Colonic mucosa (tissue), 4 donors: ENCODE results near the gene FCHO2. TPM values are rescaled to one million over a fixed set of nuclear protein-coding genes. Genes with fewer than 3 reads are reported as not detected.

Experiments
- DNase-seq: peaks from one replicate; pipeline ENCODE4 v3.0.0-alpha.2; 2020
- H3K27ac ChIP-seq: fragments of 200-600 bp; one replicate; pipeline ENCODE4 v1.8.0; 2021
- H3K27me3 ChIP-seq: fragments of 200-600 bp; one replicate; pipeline ENCODE4 v1.8.0; 2021
- H3K36me3 ChIP-seq: fragments of 200-600 bp; one replicate; pipeline ENCODE4 v1.8.0; 2021
- H3K4me1 ChIP-seq: fragments of 200-600 bp; one replicate; pipeline ENCODE4 v1.8.0; 2021; ENCODE audit warnings: mild to moderate bottlenecking
- H3K4me3 ChIP-seq: fragments of 200-600 bp; one replicate; pipeline ENCODE4 v1.8.0; 2021
- H3K9ac ChIP-seq, 2 donors: one replicate each; pipeline ENCODE4 v1.7.0; 2013; ENCODE audit warnings: control low read depth in 2 of 2, low read depth in 2 of 2, low read length in 2 of 2
- H3K9me3 ChIP-seq: fragments of 200-600 bp; one replicate; pipeline ENCODE4 v1.8.0; 2021
- intact Hi-C: fragments of 100-400 bp; cut with DNase I; formaldehyde crosslinking; loops from one replicate; pipeline ENCODE4 v1.14.1; 2022
- total RNA-seq, 2 donors: library from RNA; stranded (reverse); fragmentation: NEBNext Ultra II Directional in 1 of 2; extraction: Animal tissue kit (Norgen Biotek cat#: 25700) in 1 of 2; gene quantifications; one replicate each; pipeline ENCODE4 v1.2.1, GENCODE V29; 2021
- TF ChIP-seq, protein P1 (sequence below): fragments of 200-600 bp; IDR thresholded peaks from one replicate; pipeline ENCODE4 v1.8.0; 2022; ENCODE audit warnings: antibody characterized with exemption, mild to moderate bottlenecking
- donor health status: healthy.
- donor health status: DM: no; HTN: no; CAD: no.
- donor health status: DM: no; HTN: no; CAD: no.

The FCHO2 gene
- total RNA-seq, 2 donors from 2014 or later: 30.9 to 56.5 TPM

- intact Hi-C loops: no loop called here
- H3K27me3 ChIP-seq: no peaks in the 10 kb centered on the region
- H3K4me3 ChIP-seq: no peak overlapping the region
- H3K4me1 ChIP-seq: no peaks in the 10 kb centered on the region
- no peaks in the 10 kb centered on the region for H3K36me3 ChIP-seq
- H3K9ac ChIP-seq: no peak overlapping the region
- TF ChIP-seq, protein P1, sequence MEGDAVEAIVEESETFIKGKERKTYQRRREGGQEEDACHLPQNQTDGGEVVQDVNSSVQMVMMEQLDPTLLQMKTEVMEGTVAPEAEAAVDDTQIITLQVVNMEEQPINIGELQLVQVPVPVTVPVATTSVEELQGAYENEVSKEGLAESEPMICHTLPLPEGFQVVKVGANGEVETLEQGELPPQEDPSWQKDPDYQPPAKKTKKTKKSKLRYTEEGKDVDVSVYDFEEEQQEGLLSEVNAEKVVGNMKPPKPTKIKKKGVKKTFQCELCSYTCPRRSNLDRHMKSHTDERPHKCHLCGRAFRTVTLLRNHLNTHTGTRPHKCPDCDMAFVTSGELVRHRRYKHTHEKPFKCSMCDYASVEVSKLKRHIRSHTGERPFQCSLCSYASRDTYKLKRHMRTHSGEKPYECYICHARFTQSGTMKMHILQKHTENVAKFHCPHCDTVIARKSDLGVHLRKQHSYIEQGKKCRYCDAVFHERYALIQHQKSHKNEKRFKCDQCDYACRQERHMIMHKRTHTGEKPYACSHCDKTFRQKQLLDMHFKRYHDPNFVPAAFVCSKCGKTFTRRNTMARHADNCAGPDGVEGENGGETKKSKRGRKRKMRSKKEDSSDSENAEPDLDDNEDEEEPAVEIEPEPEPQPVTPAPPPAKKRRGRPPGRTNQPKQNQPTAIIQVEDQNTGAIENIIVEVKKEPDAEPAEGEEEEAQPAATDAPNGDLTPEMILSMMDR: no peak
- H3K9me3 ChIP-seq: no peaks in the 10 kb centered on the region
- DNase-seq: no peak
- no peak overlapping the region for H3K27ac ChIP-seq
Measured at GRCh38 chr5:73139485-73139884, 183.6 kb downstream of the FCHO2 start.

Other genes starting within 250 kb of the FCHO2 start
- 10 to 100 TPM; 78.0 to 89.9 TPM for gene TNPO1, start 139.4 kb upstream of the FCHO2 start, total RNA-seq
- gene TMEM171, start 164.5 kb downstream of the FCHO2 start, total RNA-seq: 100 to 1,000 TPM in 1 of 2 donors, 10 to 100 TPM in 1; 69.3 to 121 TPM
- not detected for gene TMEM174, start 217.2 kb downstream of the FCHO2 start, total RNA-seq